GM23338 (cell line): ENCODE data around the gene PTPRH. TPM values are rescaled to one million over a fixed set of nuclear protein-coding genes. Genes with fewer than 3 reads are reported as not detected.

Source experiments
- ATAC-seq: fragments of 200-7000 bp; cut with Tn5 transposase; 3 replicates; pipeline ENCODE4 v1.9.1; 2020
- DNase-seq: peaks from one replicate; pipeline ENCODE4 v3.0.0-alpha.2; 2015; ENCODE audit warnings: low spot score
- H2AFZ ChIP-seq: fragments of 200-600 bp; sonication (generic); 2 replicates; pipeline ENCODE4 v1.8.0; 2016; ENCODE audit warnings: antibody characterized with exemption, mild to moderate bottlenecking, moderate library complexity
- H3F3A ChIP-seq: fragments of 200-600 bp; sonication (generic); replicated peaks from 2 replicates; pipeline ENCODE4 v1.8.0; 2017; ENCODE audit warnings: antibody characterized with exemption, mixed run types, low read depth
- H3K27ac ChIP-seq: fragments of 200-600 bp; sonication (generic); 2 replicates; pipeline ENCODE4 v1.6.1; 2016; ENCODE audit warnings: low read depth
- H3K27me3 ChIP-seq: fragments of 200-600 bp; sonication (generic); 2 replicates; pipeline ENCODE4 v1.8.0; 2016; ENCODE audit warnings: mild to moderate bottlenecking, mixed run types, moderate library complexity; ENCODE audit not compliant: insufficient read depth
- H3K36me3 ChIP-seq: fragments of 200-600 bp; sonication (generic); 2 replicates; pipeline ENCODE4 v1.8.0; 2016; ENCODE audit warnings: mild to moderate bottlenecking; ENCODE audit not compliant: insufficient read depth
- H3K4me1 ChIP-seq: fragments of 200-600 bp; sonication (generic); 2 replicates; pipeline ENCODE4 v1.8.0; 2016; ENCODE audit warnings: mild to moderate bottlenecking, moderate library complexity; ENCODE audit not compliant: insufficient read depth
- H3K4me2 ChIP-seq: fragments of 200-600 bp; sonication (generic); 2 replicates; pipeline ENCODE4 v1.7.1; 2017; ENCODE audit warnings: mixed run types
- H3K4me3 ChIP-seq: fragments of 200-600 bp; sonication (generic); 2 replicates; pipeline ENCODE4 v1.6.1; 2016; ENCODE audit warnings: mixed run types
- H3K79me2 ChIP-seq: fragments of 200-600 bp; sonication (generic); replicated peaks from 2 replicates; pipeline ENCODE4 v1.8.0; 2017; ENCODE audit warnings: mild to moderate bottlenecking; ENCODE audit not compliant: insufficient read depth
- H3K9me2 ChIP-seq: fragments of 200-600 bp; sonication (generic); 2 replicates; pipeline ENCODE4 v1.8.0; 2017; ENCODE audit not compliant: insufficient read depth
- H4K20me1 ChIP-seq: fragments of 200-600 bp; sonication (generic); replicated peaks from 2 replicates; pipeline ENCODE4 v1.8.0; 2017; ENCODE audit warnings: mild to moderate bottlenecking; ENCODE audit not compliant: insufficient read depth
- H3K27ac Mint-ChIP-seq: 2 replicates; pipeline ENCODE4 v1.8.0; 2020; ENCODE audit warnings: inconsistent platforms, mild to moderate bottlenecking, moderate library complexity, mixed read lengths
- H3K27me3 Mint-ChIP-seq: 3 replicates; pipeline ENCODE4 v1.8.0; 2022; ENCODE audit warnings: low read depth, mild to moderate bottlenecking, moderate library complexity, mixed read lengths, inconsistent platforms; ENCODE audit not compliant: insufficient read depth, poor library complexity
- H3K36me3 Mint-ChIP-seq: 3 replicates; pipeline ENCODE4 v1.8.0; 2021; ENCODE audit warnings: low read depth, mild to moderate bottlenecking, inconsistent platforms, moderate library complexity, mixed read lengths
- H3K4me1 Mint-ChIP-seq: 3 replicates; pipeline ENCODE4 v1.8.0; 2020; ENCODE audit warnings: mild to moderate bottlenecking, inconsistent platforms, mixed read lengths
- H3K4me3 Mint-ChIP-seq: 3 replicates; pipeline ENCODE4 v1.8.0; 2021; ENCODE audit warnings: moderate library complexity, mild to moderate bottlenecking, inconsistent platforms, mixed read lengths
- H3K9me3 Mint-ChIP-seq: 3 replicates; pipeline ENCODE4 v1.8.0; 2020; ENCODE audit warnings: moderate library complexity, mild to moderate bottlenecking, inconsistent platforms, mixed read lengths
- ETS1 ChIP-seq: IDR thresholded peaks from 2 replicates; pipeline ENCODE4 v1.6.1; 2016; ENCODE audit warnings: antibody characterized with exemption
- EZH2phosphoT487 ChIP-seq: fragments of 200-600 bp; sonication (generic); IDR thresholded peaks from one replicate; pipeline ENCODE4 v1.8.1; 2018; ENCODE audit warnings: antibody characterized with exemption; ENCODE audit not compliant: unreplicated experiment
- POLR2AphosphoS5 ChIP-seq: IDR thresholded peaks from 2 replicates; pipeline ENCODE4 v1.6.1; 2016; ENCODE audit warnings: antibody characterized with exemption, low read depth
- REST ChIP-seq: IDR thresholded peaks from one replicate; pipeline ENCODE4 v1.6.1; 2018; ENCODE audit warnings: antibody characterized with exemption; ENCODE audit not compliant: unreplicated experiment
- ZNF114 ChIP-seq: fragments of 250-450 bp; sonication (Bioruptor Pico); IDR thresholded peaks from 2 replicates; pipeline ENCODE4 v1.5.0; 2020; ENCODE audit warnings: mild to moderate bottlenecking, moderate library complexity
- ZNF462 ChIP-seq: fragments of 250-450 bp; sonication (Bioruptor Pico); IDR thresholded peaks from 2 replicates; pipeline ENCODE4 v1.5.0; 2020; ENCODE audit warnings: mild to moderate bottlenecking, moderate library complexity
- polyA plus RNA-seq: library from polyadenylated mRNA; unstranded; fragments of >200 nt; fragmentation: Nextera tagmentation; extraction: Ambion mirVana; gene quantifications from 2 replicates; pipeline ENCODE4 v1.2.1, GENCODE V29; 2016
- total RNA-seq: library from RNA; depleted of rRNA; stranded (reverse); fragments of >200 nt; shearing (Covaris generic); gene quantifications from 2 replicates; pipeline ENCODE4 v1.2.3, GENCODE V29; 2014

PTPRH gene
- total and polyA plus RNA-seq, 2 experiments from 2014 or later = 0.16 to 2.1 TPM

- no peak overlapping the region for H3K4me2 ChIP-seq
- no peak overlapping the region for H3K27ac Mint-ChIP-seq
- no peak overlapping the region for H3K27ac ChIP-seq
Observed at GRCh38 chr19:55229145-55229788, 20.0 kb upstream of the PTPRH start.

More at GRCh38 chr19:55229145-55229788, 20.0 kb upstream of the PTPRH start:
- DNase-seq (no peak), ATAC-seq (no peak)
- TF ChIP-seq ZNF462 (CRISPR knock-in tag) (no peak), ZNF114 (CRISPR knock-in tag) (no peak), REST (no peak), ETS1 (no peak), EZH2phosphoT487 (no peak), POLR2AphosphoS5 (no peak)
- peaks cover 11% of the 10 kb centered on the region for H3K27me3 Mint-ChIP-seq
- peaks cover 3% of the 10 kb centered on the region for H4K20me1 ChIP-seq
- no peaks in the 10 kb centered on the region for H3F3A ChIP-seq
- H3K27me3 ChIP-seq = no peaks in the 10 kb centered on the region
- H3K4me1 Mint-ChIP-seq = peaks cover 4% of the 10 kb centered on the region; the same call in 2 of the 3 replicates
- no peaks in the 10 kb centered on the region for H3K9me2 ChIP-seq
- H3K4me1 ChIP-seq = no peaks in the 10 kb centered on the region
- H2AFZ ChIP-seq = no peak overlapping the region
- H3K36me3 ChIP-seq = no peaks in the 10 kb centered on the region; the same call in 1 of the 2 replicates
- H3K36me3 Mint-ChIP-seq = peaks cover 25% of the 10 kb centered on the region
- no peaks in the 10 kb centered on the region for H3K9me3 Mint-ChIP-seq
- no peaks in the 10 kb centered on the region for H3K79me2 ChIP-seq
- H3K4me3 ChIP-seq = no peak overlapping the region
- no peak overlapping the region; the same call in 2 of the 3 replicates for H3K4me3 Mint-ChIP-seq
